PC-3 (cell line): ENCODE data around the gene SLC26A8. TPM values are rescaled to one million over a fixed set of nuclear protein-coding genes. Genes with fewer than 3 reads are reported as not detected.
"Not testable (repeated sequence)": the region's sequence is repeated elsewhere in the genome, so short reads cannot be mapped to it uniquely, and the experiment has no call there.

Experiments used
- ATAC-seq: fragments of 200-7000 bp; cut with Tn5 transposase; 2 replicates; pipeline ENCODE4 v1.9.1; 2020; ENCODE audit warnings: mild to moderate bottlenecking, moderate library complexity
- BruUV-seq: library from RNA; stranded (reverse); fragments of 400-500 nt; replicated peaks from 2 replicates; lab custom pipeline; 2021; lab: Mats Ljungman, UMichigan
- CTCF ChIA-PET: fragments of 300-600 bp; sonication (Branson Sonifier 250); formaldehyde crosslinking; loops from one replicate; lab custom pipeline; 2022; ENCODE audit warnings: antibody characterized with exemption; lab: Charles Lee
- POLR2A ChIA-PET: fragments of 300-600 bp; sonication (Branson Sonifier 250); formaldehyde crosslinking; loops from one replicate; lab custom pipeline; 2022; ENCODE audit warnings: antibody characterized with exemption; ENCODE audit not compliant: unreplicated experiment; lab: Charles Lee
- DNase-seq: peaks from one replicate; pipeline ENCODE4 v3.0.0-alpha.2; 2015
- H2AFZ ChIP-seq: fragments of 300-600 bp; sonication (generic); 2 replicates; pipeline ENCODE4 v1.6.0; 2016; ENCODE audit warnings: antibody characterized with exemption, low read length
- H3F3A ChIP-seq: fragments of 300-600 bp; sonication (generic); one replicate; pipeline ENCODE4 v1.6.0; 2017; ENCODE audit warnings: antibody characterized with exemption, low read length, control low read depth, mild to moderate bottlenecking; ENCODE audit not compliant: unreplicated experiment
- H3K27ac ChIP-seq: fragments of 300-600 bp; sonication (generic); 2 replicates; pipeline ENCODE4 v1.5.1; 2016; ENCODE audit warnings: mild to moderate bottlenecking, low read length
- H3K27me3 ChIP-seq: fragments of 300-600 bp; sonication (generic); 2 replicates; pipeline ENCODE4 v1.6.1; 2016; ENCODE audit warnings: low read length, mixed read lengths
- H3K36me3 ChIP-seq: fragments of 300-600 bp; sonication (generic); 2 replicates; pipeline ENCODE4 v1.6.1; 2016; ENCODE audit warnings: low read depth, mixed run types, low read length, mixed read lengths
- H3K4me1 ChIP-seq: fragments of 300-600 bp; sonication (generic); 2 replicates; pipeline ENCODE4 v1.5.1; 2016; ENCODE audit warnings: low read length; ENCODE audit not compliant: insufficient read depth
- H3K4me2 ChIP-seq: fragments of 300-600 bp; sonication (generic); 2 replicates; pipeline ENCODE4 v1.6.0; 2016; ENCODE audit warnings: low read length
- H3K4me3 ChIP-seq: fragments of 300-600 bp; sonication (generic); 2 replicates; pipeline ENCODE4 v1.5.1; 2016; ENCODE audit warnings: mild to moderate bottlenecking, low read length, mixed read lengths
- H3K79me2 ChIP-seq: fragments of 300-600 bp; sonication (generic); 2 replicates; pipeline ENCODE4 v1.6.1; 2017; ENCODE audit warnings: low read length, mixed read lengths
- H3K9ac ChIP-seq: fragments of 300-600 bp; sonication (generic); 2 replicates; pipeline ENCODE4 v1.6.0; 2016; ENCODE audit warnings: mild to moderate bottlenecking, low read length
- H3K9me2 ChIP-seq: fragments of 300-600 bp; sonication (generic); replicated peaks from 2 replicates; pipeline ENCODE4 v1.6.1; 2016; ENCODE audit warnings: mixed run types, low read length, mixed read lengths
- H3K9me3 ChIP-seq: fragments of 300-600 bp; sonication (generic); 2 replicates; pipeline ENCODE4 v1.6.1; 2016; ENCODE audit warnings: low read length, mixed read lengths
- H4K20me1 ChIP-seq: fragments of 300-600 bp; sonication (generic); 2 replicates; pipeline ENCODE4 v1.6.1; 2016; ENCODE audit warnings: low read length, mixed read lengths
- EZH2 ChIP-seq: fragments of 300-600 bp; sonication (generic); IDR thresholded peaks from one replicate; pipeline ENCODE4 v1.6.1; 2017; ENCODE audit warnings: antibody characterized with exemption, mild to moderate bottlenecking, low read length; ENCODE audit not compliant: unreplicated experiment
- EZH2phosphoT487 ChIP-seq: fragments of 300-600 bp; sonication (generic); IDR thresholded peaks from 2 replicates; pipeline ENCODE4 v1.6.1; 2018; ENCODE audit warnings: mild to moderate bottlenecking, antibody characterized with exemption, low read length, borderline replicate concordance
- intact Hi-C: fragments of 100-400 bp; cut with micrococcal nuclease; formaldehyde crosslinking; loops from 2 replicates; pipeline ENCODE4 v1.9.0; 2023
- total RNA-seq: library from RNA; depleted of rRNA; stranded (reverse); fragments of >200 nt; gene quantifications from 2 replicates; pipeline ENCODE4 v1.2.3, GENCODE V29; 2014
- TF ChIP-seq, protein P1 (sequence below): fragments of 300-600 bp; sonication (generic); conservative IDR thresholded peaks from 2 replicates; pipeline ENCODE4 v1.5.1; 2017; ENCODE audit warnings: antibody characterized with exemption, low read depth, mild to moderate bottlenecking, low read length

The SLC26A8 gene
- total RNA-seq, 1 experiment from 2014 or later: not detected

- CTCF ChIA-PET: no interaction called here
- no peak for TF ChIP-seq EZH2phosphoT487
- TF ChIP-seq EZH2: no peak
- TF ChIP-seq, protein P1, sequence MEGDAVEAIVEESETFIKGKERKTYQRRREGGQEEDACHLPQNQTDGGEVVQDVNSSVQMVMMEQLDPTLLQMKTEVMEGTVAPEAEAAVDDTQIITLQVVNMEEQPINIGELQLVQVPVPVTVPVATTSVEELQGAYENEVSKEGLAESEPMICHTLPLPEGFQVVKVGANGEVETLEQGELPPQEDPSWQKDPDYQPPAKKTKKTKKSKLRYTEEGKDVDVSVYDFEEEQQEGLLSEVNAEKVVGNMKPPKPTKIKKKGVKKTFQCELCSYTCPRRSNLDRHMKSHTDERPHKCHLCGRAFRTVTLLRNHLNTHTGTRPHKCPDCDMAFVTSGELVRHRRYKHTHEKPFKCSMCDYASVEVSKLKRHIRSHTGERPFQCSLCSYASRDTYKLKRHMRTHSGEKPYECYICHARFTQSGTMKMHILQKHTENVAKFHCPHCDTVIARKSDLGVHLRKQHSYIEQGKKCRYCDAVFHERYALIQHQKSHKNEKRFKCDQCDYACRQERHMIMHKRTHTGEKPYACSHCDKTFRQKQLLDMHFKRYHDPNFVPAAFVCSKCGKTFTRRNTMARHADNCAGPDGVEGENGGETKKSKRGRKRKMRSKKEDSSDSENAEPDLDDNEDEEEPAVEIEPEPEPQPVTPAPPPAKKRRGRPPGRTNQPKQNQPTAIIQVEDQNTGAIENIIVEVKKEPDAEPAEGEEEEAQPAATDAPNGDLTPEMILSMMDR: no peak
- Histone ChIP-seq H3K9me2 (no peaks in the 10 kb centered on the region), H2AFZ (no peak overlapping the region), H3K27me3 (no peaks in the 10 kb centered on the region), H3K4me2 (no peak overlapping the region), H3K9me3 (no peaks in the 10 kb centered on the region), H3K4me3 (no peak overlapping the region), H3K79me2 (peaks cover 97% of the 10 kb centered on the region), H3F3A (no peaks in the 10 kb centered on the region), H3K4me1 (peaks cover 37% of the 10 kb centered on the region), H3K27ac (no peak overlapping the region), H4K20me1 (peaks cover 35% of the 10 kb centered on the region), H3K9ac (no peak overlapping the region), H3K36me3 (peaks cover 42% of the 10 kb centered on the region)
- ATAC-seq (no peak), DNase-seq (no peak)
- BruUV-seq: no TSS peak
- POLR2A ChIA-PET: no interaction called here
- intact Hi-C loops: no loop called here
These were observed 108.4 kb downstream of the SLC26A8 start for GRCh38 chr6:35916056-35916455.

- ATAC-seq: no peak
- TF ChIP-seq EZH2 (no peak), EZH2phosphoT487 (no peak)
- TF ChIP-seq, protein P1: no peak
- Histone ChIP-seq H4K20me1 (peaks cover 32% of the 10 kb centered on the region), H3K27ac (no peak overlapping the region), H3K9me2 (no peaks in the 10 kb centered on the region), H3F3A (no peaks in the 10 kb centered on the region), H3K4me1 (peaks cover 37% of the 10 kb centered on the region), H3K9me3 (no peaks in the 10 kb centered on the region), H3K27me3 (no peaks in the 10 kb centered on the region), H3K36me3 (peaks cover 56% of the 10 kb centered on the region), H3K4me2 (no peak overlapping the region), H3K9ac (no peak overlapping the region), H3K4me3 (no peak overlapping the region), H2AFZ (no peak overlapping the region), H3K79me2 (peaks cover 98% of the 10 kb centered on the region)
- intact Hi-C loops: no loop called here
- POLR2A ChIA-PET: no interaction called here
- BruUV-seq: no TSS peak
- CTCF ChIA-PET: no interaction called here
- no peak for DNase-seq
These were observed 109.9 kb downstream of the SLC26A8 start for GRCh38 chr6:35914536-35914935.

- H3K4me1 ChIP-seq: peaks cover 20% of the 10 kb centered on the region
- peaks cover 95% of the 10 kb centered on the region for H3K79me2 ChIP-seq
- no peak overlapping the region for H3K4me3 ChIP-seq
- H3K9ac ChIP-seq: no peak overlapping the region
- H3K27ac ChIP-seq: peak overlapping the region; percentile 75
- ChIA-PET POLR2A (no interaction called here), CTCF (interaction anchor here (0.6 kb wide), 1 partner anchor 448 kb away, joined by 3 read pairs; no protein-coding TSS in a partner anchor)
- DNase-seq: peak; percentile 67
- H3F3A ChIP-seq: no peaks in the 10 kb centered on the region
- intact Hi-C loops: no loop called here
- H2AFZ ChIP-seq: no peak overlapping the region
- no TSS peak for BruUV-seq
- peak; percentile 91 for ATAC-seq
- no peak for TF ChIP-seq EZH2
- TF ChIP-seq, protein P1: no peak
- TF ChIP-seq EZH2phosphoT487: no peak
- H3K36me3 ChIP-seq: peaks cover 66% of the 10 kb centered on the region
- H3K4me2 ChIP-seq: peak overlapping the region; percentile 44
- peaks cover 7% of the 10 kb centered on the region for H4K20me1 ChIP-seq
- no peaks in the 10 kb centered on the region for H3K9me3 ChIP-seq
- no peaks in the 10 kb centered on the region for H3K27me3 ChIP-seq
- H3K9me2 ChIP-seq: no peaks in the 10 kb centered on the region
These were observed 112.4 kb downstream of the SLC26A8 start for GRCh38 chr6:35911871-35912653.

DNA sequence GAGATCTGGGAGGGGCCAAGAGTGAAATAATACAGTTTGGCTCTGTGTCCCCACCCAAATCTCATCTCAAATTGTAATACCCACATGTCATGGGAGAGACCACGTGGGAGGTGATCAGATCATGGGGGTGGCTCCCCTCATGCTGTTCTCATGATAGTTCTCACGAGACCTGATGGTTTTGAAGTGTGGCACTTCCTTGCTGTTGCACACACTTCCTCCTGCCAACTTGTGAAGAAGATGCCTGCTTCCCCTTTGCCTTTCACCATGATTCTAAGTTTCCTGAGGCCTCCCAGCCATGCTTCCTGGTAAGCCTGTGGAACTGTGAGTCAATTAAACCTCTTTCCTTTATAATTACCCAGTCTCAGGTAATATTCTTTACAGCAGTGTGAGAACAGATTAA, 114.9 kb downstream of the SLC26A8 start:
- CTCF ChIA-PET: interaction anchor here (0.8 kb wide), 1 partner anchor 99 kb away, joined by 3 read pairs; no protein-coding TSS in a partner anchor
- BruUV-seq, H3K9me3 ChIP-seq, H2AFZ ChIP-seq, H3K9ac ChIP-seq, H3K4me3 ChIP-seq, H3K27ac ChIP-seq, H4K20me1 ChIP-seq, H3F3A ChIP-seq, H3K4me2 ChIP-seq, H3K27me3 ChIP-seq, ATAC-seq, DNase-seq, H3K9me2 ChIP-seq, intact Hi-C loops, POLR2A ChIA-PET: not testable (repeated sequence)
- Histone ChIP-seq H3K79me2 (peaks cover 97% of the 10 kb centered on the region), H3K4me1 (peaks cover 19% of the 10 kb centered on the region), H3K36me3 (peaks cover 58% of the 10 kb centered on the region)
